Astrocyte of the cerebellum (primary cell): ENCODE measurements around the gene JAKMIP1.

ENCODE experiments used
- DNase-seq: peaks from one replicate; pipeline ENCODE4 v3.0.0-alpha.2; 2011; ENCODE audit warnings: low read depth
- H3K4me3 ChIP-seq: 2 replicates; pipeline ENCODE4 v1.5.1; 2011; ENCODE audit warnings: mild to moderate bottlenecking, low read depth, low read length, moderate library complexity
- CTCF ChIP-seq: IDR thresholded peaks from 2 replicates; pipeline ENCODE4 v1.5.1; 2012; ENCODE audit warnings: low read length, low read depth, moderate library complexity, mild to moderate bottlenecking; ENCODE audit errors: missing control alignments
- in situ Hi-C: cut with HindIII; loops from 2 replicates; pipeline ENCODE4 v1.10.0; 2017; ENCODE audit warnings: low sequenced_read_pairs

JAKMIP1 gene

DNA sequence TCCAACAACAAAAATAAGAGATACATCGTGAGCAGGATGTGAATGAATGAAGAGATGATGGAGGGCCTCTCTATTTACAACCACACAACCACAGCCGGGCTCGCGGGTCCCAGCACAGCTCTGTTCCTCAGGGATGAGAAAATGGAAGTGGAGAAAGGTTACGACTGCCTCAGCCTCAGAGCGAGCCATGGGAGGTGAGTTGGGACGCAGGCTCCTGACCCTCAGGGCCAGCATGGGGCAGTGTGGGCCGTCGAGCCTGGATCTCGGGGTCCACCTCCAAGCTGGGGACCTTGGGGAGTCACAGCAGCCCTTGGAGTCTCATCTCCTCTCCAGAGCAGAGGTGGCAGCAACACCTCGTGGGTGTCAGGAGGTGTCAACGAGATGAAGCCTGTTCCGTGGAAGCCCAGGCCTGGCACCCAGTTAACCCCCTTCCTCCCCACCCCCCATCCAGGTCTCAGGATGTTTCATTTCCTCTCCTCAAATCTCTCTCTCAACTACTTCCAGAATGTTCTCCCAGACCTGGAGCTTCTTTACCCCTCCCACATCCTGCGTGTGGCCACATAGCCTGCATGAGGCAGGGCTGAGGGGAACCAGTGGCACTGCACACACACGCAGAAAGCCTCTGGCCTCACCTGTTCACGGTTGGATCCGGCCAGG lies 208.1 kb downstream of the JAKMIP1 start:
- TF ChIP-seq CTCF = no peak
- no peak overlapping the region for H3K4me3 ChIP-seq
- in situ Hi-C loops = no loop called here
- DNase-seq = no peak

DNA sequence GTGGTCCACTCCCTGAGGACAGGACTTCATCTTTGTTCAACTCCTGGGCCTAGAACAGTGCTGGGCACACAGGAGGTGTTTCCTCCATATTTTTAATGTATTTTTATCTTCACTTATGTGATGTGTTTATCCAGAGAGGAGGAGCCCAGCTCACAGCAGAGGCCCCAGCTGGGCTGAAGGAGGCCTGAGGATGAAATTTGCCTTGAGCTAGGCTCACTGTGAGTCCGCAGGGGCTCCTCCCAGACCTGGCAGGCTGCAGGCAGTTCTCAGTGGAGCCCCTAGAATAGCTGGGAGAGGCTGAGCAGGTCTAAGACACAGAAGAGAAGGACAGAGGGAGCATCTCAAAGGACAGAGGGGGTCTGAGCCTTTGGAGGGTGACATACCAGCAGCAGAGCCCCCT lies 208.9 kb downstream of the JAKMIP1 start:
- DNase-seq = no peak
- in situ Hi-C loops = no loop called here
- TF ChIP-seq CTCF = no peak
- no peak overlapping the region for H3K4me3 ChIP-seq

DNA sequence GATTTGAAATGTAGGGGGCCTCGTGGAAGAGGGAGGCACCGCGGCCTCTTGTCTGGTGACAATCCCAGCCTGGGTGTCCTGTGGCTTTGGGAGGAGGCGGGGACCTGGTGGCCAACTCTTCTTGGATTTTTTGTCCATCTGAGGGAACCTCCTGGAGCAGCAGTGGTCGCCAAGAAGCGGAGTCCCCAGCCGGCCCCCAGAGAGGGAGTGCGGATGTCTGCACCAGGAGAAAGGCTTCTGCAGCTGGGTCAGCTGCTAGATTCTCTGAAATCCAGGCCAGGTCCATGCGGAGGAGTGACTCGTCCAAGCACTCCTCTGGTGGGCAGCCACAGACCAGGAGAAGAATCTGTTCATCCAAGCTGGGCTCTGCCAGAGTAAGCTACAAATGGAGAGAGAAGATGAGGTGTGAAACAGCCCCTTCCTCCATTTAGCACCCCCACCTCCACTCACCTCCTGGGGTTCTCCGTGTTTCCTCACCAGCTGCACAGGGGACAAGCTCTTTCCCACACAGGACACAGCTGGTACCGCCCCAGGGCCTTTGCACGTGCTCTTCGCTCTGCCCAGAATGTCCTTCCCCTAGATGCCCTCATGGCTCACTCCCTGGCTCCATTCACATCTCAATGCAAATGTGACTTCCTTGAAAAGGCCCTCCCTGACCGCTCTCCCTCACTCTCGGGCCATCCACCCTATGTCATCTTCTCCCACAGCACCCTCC lies 209.7 kb downstream of the JAKMIP1 start:
- no peak overlapping the region for H3K4me3 ChIP-seq
- no peak for TF ChIP-seq CTCF
- DNase-seq = no peak
- in situ Hi-C loops = no loop called here

- H3K4me3 ChIP-seq = no peak overlapping the region
- no peak for TF ChIP-seq CTCF
- DNase-seq = no peak
- in situ Hi-C loops = no loop called here
Measured at GRCh38 chr4:5989236-5990225, 210.8 kb downstream of the JAKMIP1 start.

GRCh38 chr4:5988086-5988845 lies 212.1 kb downstream of the JAKMIP1 start:
- TF ChIP-seq CTCF = no peak
- no peak overlapping the region for H3K4me3 ChIP-seq
- DNase-seq = no peak
- in situ Hi-C loops = no loop called here

- DNase-seq = no peak
- H3K4me3 ChIP-seq = no peak overlapping the region
- no peak for TF ChIP-seq CTCF
- in situ Hi-C loops = no loop called here
Measured at GRCh38 chr4:5984843-5985242, 215.5 kb downstream of the JAKMIP1 start.
